Measurements from ENCODE around the gene GLRX3. TPM values are rescaled to one million over a fixed set of nuclear protein-coding genes. Genes with fewer than 3 reads are reported as not detected.

The GLRX3 gene
- total RNA-seq, 1 experiment from 2014 or later: 142 TPM

- peaks cover 14% of the 10 kb centered on the region for H3K27me3 Mint-ChIP-seq (ENCODE audit: low read depth)
- ATAC-seq: no peak
- H3K9me3 Mint-ChIP-seq: peaks cover 9% of the 10 kb centered on the region
- ChIA-PET POLR2A (no interaction called here), CTCF (no interaction called here)
- H3K4me3 Mint-ChIP-seq: no peak overlapping the region
- H3K36me3 Mint-ChIP-seq: peaks cover 12% of the 10 kb centered on the region; the same call in 1 of the 2 replicates
- no peak overlapping the region for H3K27ac Mint-ChIP-seq
- H3K4me1 Mint-ChIP-seq: no peaks in the 10 kb centered on the region
- no peak for DNase-seq (ENCODE audit: low spot score)
- TF ChIP-seq ZNF532 (CRISPR knock-in tag; IDR thresholded peaks at IDR 0.05; ENCODE audit: borderline replicate concordance): no peak
- no peak for TF ChIP-seq USF1 (CRISPR knock-in tag; IDR thresholded peaks at IDR 0.05)
- TF ChIP-seq ZSCAN18 (CRISPR knock-in tag; IDR thresholded peaks at IDR 0.05): no peak
- no peak for TF ChIP-seq RORB (CRISPR knock-in tag; IDR thresholded peaks at IDR 0.05)
- TF ChIP-seq FOXK1 (CRISPR knock-in tag; IDR thresholded peaks at IDR 0.05): no peak
- no peak for TF ChIP-seq ZNF121 (CRISPR knock-in tag; IDR thresholded peaks at IDR 0.05)
- no peak for TF ChIP-seq AFF4 (CRISPR knock-in tag; IDR thresholded peaks at IDR 0.05; ENCODE audit: borderline replicate concordance)
- no peak for TF ChIP-seq NFATC4 (CRISPR knock-in tag; IDR thresholded peaks at IDR 0.05)
- TF ChIP-seq ZNF425 (CRISPR knock-in tag; conservative IDR thresholded peaks at IDR 0.05): no peak
- no peak for TF ChIP-seq CDX4 (CRISPR knock-in tag; IDR thresholded peaks at IDR 0.05; ENCODE audit: borderline replicate concordance)
- no peak for TF ChIP-seq NFYB (CRISPR knock-in tag; conservative IDR thresholded peaks at IDR 0.05; ENCODE audit: low read depth)
- no peak for TF ChIP-seq NR2C2 (CRISPR knock-in tag; IDR thresholded peaks at IDR 0.05)
- TF ChIP-seq FOXP1 (CRISPR knock-in tag; IDR thresholded peaks at IDR 0.05; ENCODE audit: borderline replicate concordance): no peak
- TF ChIP-seq ZNF396 (CRISPR knock-in tag; IDR thresholded peaks at IDR 0.05; ENCODE audit: borderline replicate concordance): no peak
Measured at GRCh38 chr10:130192276-130192848, 56.2 kb downstream of the GLRX3 start.
